K562 (cell line): ENCODE results near the gene TRMT1L. TPM values are rescaled to one million over a fixed set of nuclear protein-coding genes. Genes with fewer than 3 reads are reported as not detected.

Source experiments
- EGR1 ChIP-seq: fragments of 450-650 bp; conservative IDR thresholded peaks from 2 replicates; pipeline ENCODE4 v1.6.1; 2017; ENCODE audit warnings: mild to moderate bottlenecking
- HSF4 ChIP-seq: fragments of 250-450 bp; sonication (Bioruptor Pico); IDR thresholded peaks from 2 replicates; pipeline ENCODE4 v2.1.2; 2022; ENCODE audit warnings: mild to moderate bottlenecking, moderate library complexity, borderline replicate concordance
- ILK ChIP-seq: fragments of 450-650 bp; IDR thresholded peaks from 2 replicates; pipeline ENCODE4 v1.6.1; 2016; ENCODE audit warnings: missing genetic modification characterization, low read depth, mild to moderate bottlenecking, missing compliant biosample characterization, moderate library complexity, borderline replicate concordance
- MYBL2 ChIP-seq, 2 experiments: fragments of 450-650 bp in 1 of 2; sonication (generic) in 1 of 2; formaldehyde crosslinking in 1 of 2; IDR thresholded peaks; 2 replicates each; pipeline versions ENCODE4 v1.6.1 to v1.8.1; 2017 to 2022; ENCODE audit warnings: borderline replicate concordance in 1 of 2, inconsistent platforms in 1 of 2, low read depth in 1 of 2, mild to moderate bottlenecking in 1 of 2, missing genetic modification reagents in 1 of 2, moderate library complexity in 1 of 2
- MYNN ChIP-seq, 2 experiments: sonication (generic); formaldehyde crosslinking in 1 of 2; IDR thresholded peaks; 2 replicates each; pipeline versions ENCODE4 v1.5.0 to v1.6.1; 2016 to 2020; ENCODE audit warnings: antibody characterized with exemption in 1 of 2, missing genetic modification reagents in 1 of 2
- SMARCB1 ChIP-seq: IDR thresholded peaks from 2 replicates; pipeline ENCODE4 v1.6.1; 2011; ENCODE audit warnings: improper control_type of control experiment, low read depth; ENCODE audit not compliant: insufficient read length
- ZBTB49 ChIP-seq: sonication (generic); formaldehyde crosslinking; IDR thresholded peaks from 2 replicates; pipeline ENCODE4 v1.8.0; 2022; ENCODE audit warnings: missing genetic modification reagents, mild to moderate bottlenecking, borderline replicate concordance
- ZNF121 ChIP-seq: sonication (generic); formaldehyde crosslinking; conservative IDR thresholded peaks from 2 replicates; pipeline ENCODE4 v1.8.0; 2022; ENCODE audit warnings: missing genetic modification reagents
- ZNF318 ChIP-seq, 2 experiments: fragments of 450-650 bp; IDR thresholded peaks; 2 replicates each; pipeline ENCODE4 v1.6.1; 2016; ENCODE audit warnings: mild to moderate bottlenecking in 2 of 2, borderline replicate concordance in 1 of 2, low read depth in 1 of 2, moderate library complexity in 1 of 2
- ZNF398 ChIP-seq: fragments of 250-450 bp; sonication (Bioruptor Pico); IDR thresholded peaks from 2 replicates; pipeline ENCODE4 v1.8.0; 2021; ENCODE audit warnings: moderate library complexity, mild to moderate bottlenecking, inconsistent platforms
- ZNF57 ChIP-seq: fragments of 450-650 bp; formaldehyde crosslinking; IDR thresholded peaks from 2 replicates; pipeline ENCODE4 v1.4.0; 2020; ENCODE audit warnings: mild to moderate bottlenecking, moderate library complexity
- polyA plus RNA-seq, 8 experiments: library from polyadenylated mRNA; depleted of rRNA in 4 of 8; stranded (reverse) in 5 of 8; unstranded in 3 of 8; fragments of >200 nt; fragmentation: Nextera tagmentation in 2 of 8; fragmentation: Illumina TruSeq in 1 of 8; extraction: Ambion mirVana in 2 of 8; extraction: Trizol in 1 of 8; gene quantifications; 2 replicates each; pipeline versions ENCODE4 v1.2.1 to v1.2.3, GENCODE V29; 2011 to 2014; ENCODE audit warnings: inconsistent platforms in 1 of 8, missing spikeins in 1 of 8
- total RNA-seq, 7 experiments: library from RNA; depleted of rRNA in 6 of 7; stranded (reverse); fragments of >200 nt in 6 of 7; fragmentation: Illumina TruSeq in 2 of 7; extraction: Trizol in 2 of 7; gene quantifications; 2 replicates each; pipeline versions ENCODE4 v1.2.1 to v1.2.3, GENCODE V29; 2011 to 2021; ENCODE audit warnings: low replicate concordance in 1 of 7

The TRMT1L gene
- total and polyA plus RNA-seq, 9 of the 15 experiments (the other 6 are each of a cell fraction or from before 2014, with no cell fraction given): 6.4 to 88.9 (median 32.9) TPM

GRCh38 chr1:185156854-185157598 lies at the start of gene TRMT1L, which contains the start of gene SWT1 (continued):
- no peak for TF ChIP-seq ILK (tag)
- no peak for TF ChIP-seq ZNF57 (CRISPR knock-in tag)
- no peak for TF ChIP-seq ZNF318 (IDR thresholded peaks at IDR 0.05; ENCODE audit: borderline replicate concordance in 1 of 2, low read depth in 1 of 2)
- TF ChIP-seq HSF4 (CRISPR knock-in tag): no peak
- no peak for TF ChIP-seq SMARCB1
- no peak for TF ChIP-seq MYBL2 (IDR thresholded peaks at IDR 0.05; ENCODE audit: low read depth)
- no peak for TF ChIP-seq MYBL2 (CRISPR knock-in tag; IDR thresholded peaks at IDR 0.05; ENCODE audit: borderline replicate concordance)
- no peak for TF ChIP-seq ZNF398
- TF ChIP-seq EGR1: peak; percentile 82
- TF ChIP-seq MYNN (IDR thresholded peaks at IDR 0.05): peak; percentile 24; the same call in 1 of the 2 replicates
- TF ChIP-seq MYNN (CRISPR knock-in tag; IDR thresholded peaks at IDR 0.05): no peak
- TF ChIP-seq ZBTB49 (CRISPR knock-in tag): no peak
- TF ChIP-seq ZNF121 (CRISPR knock-in tag): no peak
